Subcutaneous adipose tissue (tissue), 4 donors: ENCODE results near the gene PPP2CA. TPM values are rescaled to one million over a fixed set of nuclear protein-coding genes. Genes with fewer than 3 reads are reported as not detected.

Experiments
- small RNA-seq: library from RNA; depleted of rRNA; stranded (forward); fragments of <200 nt; gene quantifications from one replicate; pipeline ENCODE3, GENCODE V24; 2016
- total RNA-seq, 4 donors: library from RNA; depleted of rRNA; stranded (reverse); fragments of >200 nt; gene quantifications; one replicate each; pipeline ENCODE4 v1.1.0, GENCODE V29; 2016
- TF ChIP-seq, protein P1 (sequence below): fragments of 450-650 bp; IDR thresholded peaks from one replicate; pipeline ENCODE4 v1.5.1; 2016; ENCODE audit warnings: low read depth, mild to moderate bottlenecking, control low read depth, antibody characterized with exemption, moderate library complexity

Gene PPP2CA
- total RNA-seq, 4 donors from 2014 or later: 63.6 to 133 (median 111) TPM

DNA sequence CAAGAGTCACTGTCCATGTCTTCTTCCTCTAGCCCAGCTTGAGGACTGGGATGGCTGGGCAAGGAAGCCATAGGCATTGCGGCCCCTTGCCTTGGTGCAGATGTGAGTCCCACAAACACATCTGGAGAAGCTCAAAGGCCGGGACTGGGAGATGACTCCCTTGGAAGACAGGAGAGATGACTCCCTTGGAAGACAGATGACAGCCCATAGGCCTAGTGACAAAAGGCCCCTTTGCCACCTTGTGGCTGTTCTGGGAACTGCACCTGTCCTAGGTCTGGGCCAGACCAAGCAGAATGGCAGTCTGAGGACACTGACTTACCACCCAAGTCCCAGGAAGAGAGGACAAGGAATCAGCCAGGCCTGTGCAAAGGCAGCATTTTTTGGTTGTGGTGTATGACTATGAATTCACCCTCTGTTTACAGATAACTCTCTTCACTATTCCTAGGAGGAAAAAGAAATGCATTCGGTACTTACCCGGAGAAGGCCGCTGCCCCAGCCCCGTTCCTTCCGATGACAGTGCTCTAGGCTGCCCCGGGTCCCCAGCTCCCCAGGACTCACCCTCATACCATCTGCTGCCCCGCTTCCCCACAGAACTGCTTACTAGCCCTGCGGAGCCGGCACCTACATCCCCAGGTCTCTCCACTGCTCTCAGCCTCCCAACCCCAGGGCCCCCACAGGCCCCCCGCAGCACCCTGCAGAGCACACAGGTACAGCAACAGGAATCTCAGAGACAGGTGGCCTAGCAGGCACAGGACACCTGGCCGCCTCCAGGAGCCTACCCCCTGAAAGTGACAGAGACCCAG is 79.9 kb downstream of the PPP2CA start:
- TF ChIP-seq, protein P1, sequence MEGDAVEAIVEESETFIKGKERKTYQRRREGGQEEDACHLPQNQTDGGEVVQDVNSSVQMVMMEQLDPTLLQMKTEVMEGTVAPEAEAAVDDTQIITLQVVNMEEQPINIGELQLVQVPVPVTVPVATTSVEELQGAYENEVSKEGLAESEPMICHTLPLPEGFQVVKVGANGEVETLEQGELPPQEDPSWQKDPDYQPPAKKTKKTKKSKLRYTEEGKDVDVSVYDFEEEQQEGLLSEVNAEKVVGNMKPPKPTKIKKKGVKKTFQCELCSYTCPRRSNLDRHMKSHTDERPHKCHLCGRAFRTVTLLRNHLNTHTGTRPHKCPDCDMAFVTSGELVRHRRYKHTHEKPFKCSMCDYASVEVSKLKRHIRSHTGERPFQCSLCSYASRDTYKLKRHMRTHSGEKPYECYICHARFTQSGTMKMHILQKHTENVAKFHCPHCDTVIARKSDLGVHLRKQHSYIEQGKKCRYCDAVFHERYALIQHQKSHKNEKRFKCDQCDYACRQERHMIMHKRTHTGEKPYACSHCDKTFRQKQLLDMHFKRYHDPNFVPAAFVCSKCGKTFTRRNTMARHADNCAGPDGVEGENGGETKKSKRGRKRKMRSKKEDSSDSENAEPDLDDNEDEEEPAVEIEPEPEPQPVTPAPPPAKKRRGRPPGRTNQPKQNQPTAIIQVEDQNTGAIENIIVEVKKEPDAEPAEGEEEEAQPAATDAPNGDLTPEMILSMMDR: no peak

DNA sequence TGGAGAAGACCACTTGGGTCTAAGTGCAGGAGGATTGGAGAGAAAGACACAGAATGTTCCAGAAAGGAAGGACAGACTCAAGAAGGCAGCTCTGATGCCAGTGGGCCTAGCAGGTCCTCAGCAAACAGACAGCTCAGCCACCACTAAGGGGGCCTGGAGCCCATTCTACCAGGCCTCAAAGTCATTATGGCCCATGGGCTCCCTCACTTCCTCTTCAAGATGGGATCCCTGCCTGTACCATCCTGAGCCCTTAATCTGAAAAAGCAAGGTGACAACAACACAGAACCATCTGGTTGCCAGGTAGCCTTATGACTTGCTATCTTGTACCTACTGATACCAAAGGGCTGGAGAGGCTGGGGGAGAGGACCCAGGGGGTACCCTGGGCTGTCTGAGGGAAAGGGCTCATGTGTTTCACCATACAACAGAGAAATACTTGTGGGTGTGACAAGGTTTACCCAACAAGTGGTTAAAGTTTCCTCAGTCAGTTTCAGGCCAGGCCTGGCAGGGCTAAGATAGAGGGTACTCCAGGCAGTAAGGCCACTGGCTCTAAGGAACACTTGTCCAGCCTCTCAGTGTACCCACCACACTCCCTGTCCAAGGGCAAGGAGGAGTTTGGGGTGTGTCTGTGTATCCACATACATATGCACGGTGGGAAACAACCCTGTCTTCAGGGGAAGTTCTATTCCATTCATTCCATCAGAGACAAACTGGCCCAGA is 80.7 kb downstream of the PPP2CA start:
- TF ChIP-seq, protein P1: no peak

Small RNA genes within 50 kb of the gene (small RNA-seq; reads per million reads assigned to genes)
- gene MIR3661: not detected

Other genes starting within 250 kb of the PPP2CA start
- 100 to 1,000 TPM in 3 of 4 donors, 10 to 100 TPM in 1; 84.4 to 121 (median 112) TPM for gene VDAC1, start 221.1 kb downstream of the PPP2CA start, total RNA-seq
- gene TCF7, start 111.4 kb downstream of the PPP2CA start, total RNA-seq: 1 to 10 TPM in 3 of 4 donors, under 1 TPM in 1; 0.98 to 6.6 (median 2.6) TPM
- 100 to 1,000 TPM; 132 to 336 (median 244) TPM for gene SKP1, start 49.1 kb downstream of the PPP2CA start, total RNA-seq
- 1 to 10 TPM; 1.8 to 7.5 (median 2.8) TPM for gene CDKL3, start 141.1 kb upstream of the PPP2CA start, total RNA-seq
- gene UBE2B, start 145.5 kb upstream of the PPP2CA start, total RNA-seq: 100 to 1,000 TPM in 1 of 4 donors, 10 to 100 TPM in 3; 62.0 to 148 (median 90.2) TPM
- gene CDKN2AIPNL, start 185.8 kb upstream of the PPP2CA start, total RNA-seq: 10 to 100 TPM; 13.8 to 18.7 (median 14.3) TPM